RPMI7951 (cell line): ENCODE results near the gene TCAP. TPM values are rescaled to one million over a fixed set of nuclear protein-coding genes. Genes with fewer than 3 reads are reported as not detected.

Source experiments
- DNase-seq: peaks from one replicate; pipeline ENCODE4 v3.0.0-alpha.2; 2012; ENCODE audit warnings: low read depth
- total RNA-seq: library from RNA; depleted of rRNA; stranded (reverse); fragments of >200 nt; shearing (Covaris generic); gene quantifications from 2 replicates; pipeline ENCODE4 v1.2.3, GENCODE V29; 2014

TCAP gene
- total RNA-seq, 1 experiment from 2014 or later, result 0.24 TPM

DNA sequence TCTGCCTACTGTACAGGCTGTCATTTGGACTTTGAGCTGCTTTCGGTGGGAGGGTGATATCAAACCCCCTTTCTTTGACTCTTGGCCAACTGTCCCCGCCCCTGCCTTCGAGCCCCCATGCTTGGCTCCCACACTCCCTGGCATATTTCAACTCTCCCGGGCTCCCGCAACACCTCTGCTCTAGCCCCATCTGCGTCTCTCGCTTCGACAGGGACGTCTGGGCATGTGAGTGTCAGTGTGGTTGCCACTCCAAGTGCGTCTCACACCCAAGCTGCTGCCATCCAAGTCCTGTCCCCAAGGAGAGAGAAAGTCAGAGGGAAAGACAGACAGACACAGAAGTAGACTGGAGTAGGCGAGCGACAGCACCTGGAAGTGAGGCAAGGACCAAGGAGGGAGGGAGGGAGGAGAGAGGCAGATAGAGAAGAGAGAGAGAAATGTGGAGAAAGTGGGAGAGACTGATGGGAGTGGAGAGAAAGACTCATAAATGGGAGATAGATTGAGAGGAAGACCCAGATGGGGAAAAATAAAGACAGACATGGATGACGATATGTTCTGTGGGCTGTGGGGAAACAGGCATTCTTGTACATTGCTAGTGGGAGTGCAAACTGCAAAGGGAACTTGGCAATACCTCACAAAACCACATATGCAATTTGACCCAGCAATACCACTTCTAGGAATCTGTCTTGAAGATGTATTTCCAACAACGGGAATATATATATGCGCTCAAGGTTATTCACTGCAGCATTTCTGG lies 16.4 kb upstream of the TCAP start:
- no peak for DNase-seq

DNA sequence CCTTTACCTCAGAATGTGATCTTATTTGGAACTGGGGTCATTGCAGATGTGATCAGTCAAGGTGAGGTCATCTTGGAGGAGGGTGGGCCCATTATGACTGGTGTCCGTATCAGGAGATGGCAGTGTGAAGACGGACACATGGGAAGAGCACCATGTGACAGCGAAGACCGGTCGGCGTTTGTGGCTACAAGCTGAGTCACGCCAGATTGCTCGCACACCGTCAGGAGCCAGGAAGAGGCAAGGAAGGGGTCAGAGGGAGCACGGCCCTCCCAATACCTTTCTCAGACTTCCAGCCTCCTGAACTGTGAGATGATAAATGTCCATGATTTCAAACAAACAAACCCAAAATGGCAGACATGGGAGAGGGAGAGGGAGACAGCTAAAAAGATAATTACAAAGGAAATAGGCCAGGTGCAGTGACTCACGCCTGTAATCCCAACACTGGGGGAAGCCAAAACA lies 15.0 kb upstream of the TCAP start:
- DNase-seq, result no peak

DNA sequence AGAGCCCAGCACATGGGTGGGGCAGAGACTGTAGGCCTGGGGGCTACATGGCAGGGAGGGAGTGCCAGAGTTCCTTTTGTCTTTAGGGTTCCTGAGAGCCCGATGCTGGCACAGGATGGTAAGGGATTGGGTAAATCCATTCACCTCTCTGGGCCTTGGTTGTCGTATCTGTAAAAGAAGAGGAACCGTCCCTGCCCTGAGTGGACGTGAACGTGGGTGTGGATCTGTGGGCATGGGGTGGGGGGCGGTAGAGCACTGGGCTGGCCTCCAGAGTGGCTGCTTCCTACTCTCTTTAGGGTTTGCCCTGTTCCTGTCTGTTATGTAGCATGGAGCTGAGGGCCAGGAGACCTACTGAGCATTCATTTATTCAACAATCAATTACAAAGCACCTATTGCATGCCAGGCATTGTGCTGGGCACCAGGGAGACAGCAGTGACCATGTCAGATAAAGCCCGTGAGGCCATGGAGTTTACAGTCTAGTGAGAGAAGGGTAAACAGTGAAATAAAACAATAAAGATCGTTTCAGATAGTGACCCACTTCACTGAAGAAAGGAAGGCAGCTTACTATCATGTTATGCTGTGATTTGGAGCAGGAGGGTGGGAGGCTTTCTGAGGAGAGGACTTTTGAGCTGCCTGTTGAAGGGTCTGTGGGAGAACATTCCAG lies 13.1 kb upstream of the TCAP start:
- DNase-seq, result no peak

DNA sequence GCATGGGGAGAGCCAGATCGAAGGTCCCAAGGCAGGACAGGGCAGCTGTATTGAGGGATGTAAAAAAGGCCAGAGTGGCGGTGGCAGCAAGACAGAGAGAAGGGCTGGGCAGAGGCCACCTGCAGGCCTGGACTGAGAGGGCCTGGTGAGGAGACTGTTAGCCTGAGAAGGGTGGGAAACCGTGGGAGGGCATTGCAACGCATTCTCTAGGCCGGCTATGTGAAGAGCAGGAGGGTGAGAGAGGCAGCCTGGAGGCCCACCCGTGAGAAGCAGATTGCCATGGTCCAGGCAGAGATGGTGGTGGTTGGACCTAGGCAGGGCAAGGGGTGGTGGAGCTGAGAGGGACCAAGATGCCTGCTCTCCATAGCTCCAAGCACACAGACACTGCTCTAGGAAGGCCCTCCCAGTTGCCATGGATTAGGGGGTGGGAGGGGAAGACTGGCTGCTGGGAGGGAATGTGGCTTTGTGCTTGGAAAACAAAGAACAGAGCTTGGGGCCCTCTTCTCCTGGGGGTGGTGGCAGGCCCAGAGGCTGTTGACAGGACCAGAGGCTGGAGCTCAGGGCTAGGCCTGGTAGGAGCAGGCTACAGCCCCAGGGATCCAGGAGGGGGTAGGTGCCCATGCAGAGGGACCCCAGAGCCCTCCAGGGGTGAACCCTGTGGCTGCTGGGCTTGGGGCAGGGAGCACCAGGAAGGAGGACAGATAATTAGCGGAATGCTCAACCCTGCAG lies 12.4 kb upstream of the TCAP start:
- DNase-seq, result no peak

DNA sequence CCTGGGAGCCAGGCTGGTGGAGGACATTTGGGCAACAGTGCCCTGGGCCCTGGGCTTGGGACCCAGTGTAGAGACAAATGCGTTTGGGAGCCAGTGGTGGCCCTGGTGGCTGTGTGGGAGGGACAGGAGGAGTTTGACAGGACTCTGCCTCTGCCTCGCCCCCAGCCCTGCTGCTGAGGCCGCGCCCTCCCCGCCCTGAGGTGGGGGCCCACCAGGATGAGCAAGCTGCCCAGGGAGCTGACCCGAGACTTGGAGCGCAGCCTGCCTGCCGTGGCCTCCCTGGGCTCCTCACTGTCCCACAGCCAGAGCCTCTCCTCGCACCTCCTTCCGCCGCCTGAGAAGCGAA lies 11.9 kb upstream of the TCAP start:
- DNase-seq, result no peak

DNA sequence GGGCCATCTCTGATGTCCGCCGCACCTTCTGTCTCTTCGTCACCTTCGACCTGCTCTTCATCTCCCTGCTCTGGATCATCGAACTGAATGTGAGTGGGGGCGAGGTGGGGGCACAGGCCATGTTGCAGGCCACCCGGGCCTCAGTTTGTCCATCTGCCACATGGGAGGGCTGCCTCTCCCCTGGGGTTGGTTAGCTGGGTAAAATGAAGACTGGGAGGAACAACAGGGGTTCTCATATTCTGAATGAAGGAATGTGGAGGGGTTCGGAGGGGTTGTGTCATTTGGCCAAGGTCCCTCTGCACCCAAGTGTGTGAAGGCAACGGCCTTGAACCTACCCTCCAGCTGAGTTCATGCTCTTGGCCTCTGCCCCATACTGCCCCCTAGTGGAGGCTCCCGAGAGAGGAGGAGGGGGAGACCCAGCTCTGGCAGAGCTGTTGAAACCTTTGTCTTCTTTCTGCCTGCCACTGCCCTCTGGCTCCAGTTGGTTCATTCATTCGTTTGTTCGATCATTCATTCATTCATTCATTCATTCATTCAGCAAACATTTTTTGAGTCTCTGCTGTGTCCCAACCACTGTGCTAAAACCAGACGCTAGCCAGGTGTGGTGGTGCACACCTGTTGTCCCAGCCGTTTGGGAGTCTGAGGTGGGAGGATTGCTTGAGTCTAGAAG lies 11.4 kb upstream of the TCAP start:
- peak; percentile 30 for DNase-seq

DNA sequence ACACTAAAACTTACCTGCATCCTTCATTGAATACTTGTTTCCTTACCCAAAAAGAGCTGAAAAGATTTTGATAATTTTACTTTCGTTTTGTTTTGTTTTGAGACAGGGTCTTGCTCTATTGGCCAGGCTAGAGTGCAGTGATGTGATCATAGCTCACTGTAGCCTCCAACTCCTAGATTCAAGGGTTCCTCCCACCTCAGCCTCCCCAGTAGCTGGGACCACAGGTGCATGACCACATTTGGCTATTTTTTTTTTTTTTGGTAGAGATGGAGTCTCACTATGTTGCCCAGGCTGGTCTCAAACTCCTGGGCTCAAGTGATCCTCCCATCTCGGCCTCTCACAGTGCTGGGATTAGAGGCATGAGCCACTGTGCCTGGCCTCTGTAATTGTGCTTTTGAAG lies 10.0 kb upstream of the TCAP start:
- DNase-seq, result no peak

DNA sequence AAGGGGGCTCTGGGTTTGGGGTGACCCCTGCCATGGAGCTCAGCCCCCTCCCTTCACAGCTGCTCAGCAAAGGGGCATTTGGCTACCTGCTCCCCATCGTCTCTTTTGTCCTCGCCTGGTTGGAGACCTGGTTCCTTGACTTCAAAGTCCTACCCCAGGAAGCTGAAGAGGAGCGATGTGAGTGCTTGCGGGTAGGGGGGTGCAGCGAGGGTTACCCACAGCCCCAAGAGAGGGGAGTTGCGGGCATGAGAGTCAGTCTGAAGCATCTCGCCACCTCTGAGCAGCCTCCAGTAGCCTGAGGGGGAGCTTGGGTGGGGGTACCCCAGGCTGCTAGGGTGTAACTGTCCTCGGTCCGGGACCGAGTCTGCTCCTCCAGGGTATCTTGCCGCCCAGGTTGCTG lies 6.8 kb upstream of the TCAP start:
- no peak for DNase-seq

DNA sequence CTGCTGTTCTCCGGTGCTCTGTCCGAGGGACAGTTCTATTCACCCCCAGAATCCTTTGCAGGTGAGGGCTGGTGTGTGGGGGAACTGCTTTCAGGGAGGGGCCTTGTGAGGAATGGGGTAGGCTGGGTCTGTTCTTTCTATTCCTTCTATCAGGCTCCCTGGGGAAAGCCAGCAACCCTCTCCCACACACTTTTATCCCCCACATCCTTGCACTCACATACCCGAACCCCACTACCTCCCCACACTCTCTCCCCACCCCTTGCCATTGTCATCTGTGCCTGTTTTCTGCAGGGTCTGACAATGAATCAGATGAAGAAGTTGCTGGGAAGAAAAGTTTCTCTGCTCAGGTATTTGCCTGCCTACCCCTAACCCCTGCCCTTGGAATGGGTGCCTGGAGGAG lies 6.4 kb upstream of the TCAP start:
- DNase-seq, result no peak

DNA sequence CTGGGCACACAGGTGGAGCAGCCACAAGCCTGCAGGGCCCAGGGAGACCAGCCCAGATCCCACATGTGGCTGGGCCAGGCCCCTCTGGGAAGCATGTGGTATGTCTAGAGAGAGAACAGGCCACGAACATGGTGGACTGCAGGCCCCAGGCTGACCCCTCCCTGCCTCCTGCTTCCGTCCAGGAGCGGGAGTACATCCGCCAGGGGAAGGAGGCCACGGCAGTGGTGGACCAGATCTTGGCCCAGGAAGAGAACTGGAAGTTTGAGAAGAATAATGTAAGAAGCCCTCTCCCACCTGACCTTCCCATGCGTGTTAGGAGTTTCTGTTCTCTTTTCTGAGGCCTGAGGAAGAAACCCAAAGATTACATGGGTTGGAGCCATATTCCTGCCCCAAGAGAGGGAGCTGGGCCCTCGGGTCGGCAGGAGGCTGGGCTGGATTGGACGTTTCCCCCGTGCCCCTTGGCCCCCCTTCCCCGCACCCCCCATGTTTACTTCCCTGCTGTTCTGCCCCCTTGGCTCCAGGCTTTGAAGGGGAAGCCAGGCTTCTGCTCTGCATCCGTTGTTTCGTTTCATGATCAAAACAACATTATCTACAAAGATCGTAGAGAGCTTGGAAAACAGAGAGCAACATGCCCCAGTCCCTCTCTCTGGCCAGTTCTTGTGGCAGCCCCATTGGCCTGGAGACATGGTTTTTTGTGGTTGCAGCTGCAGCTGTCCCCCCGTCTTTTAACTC lies 5.7 kb upstream of the TCAP start:
- no peak for DNase-seq

DNA sequence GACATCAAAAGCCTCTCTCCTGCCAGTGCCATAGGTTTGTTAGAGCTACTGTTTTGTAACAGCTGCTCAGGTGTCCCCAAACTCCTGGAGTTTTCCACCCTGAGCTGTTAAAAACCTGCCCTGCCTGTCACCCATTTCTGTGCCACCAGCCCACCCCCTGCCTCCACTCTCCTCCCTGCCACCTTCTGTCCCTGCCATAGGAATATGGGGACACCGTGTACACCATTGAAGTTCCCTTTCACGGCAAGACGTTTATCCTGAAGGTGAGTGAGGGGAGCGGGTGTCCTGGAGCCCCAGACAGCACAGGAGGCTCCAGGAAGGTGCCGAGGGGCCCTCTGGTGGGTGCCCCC lies 5.2 kb upstream of the TCAP start:
- no peak for DNase-seq

DNA sequence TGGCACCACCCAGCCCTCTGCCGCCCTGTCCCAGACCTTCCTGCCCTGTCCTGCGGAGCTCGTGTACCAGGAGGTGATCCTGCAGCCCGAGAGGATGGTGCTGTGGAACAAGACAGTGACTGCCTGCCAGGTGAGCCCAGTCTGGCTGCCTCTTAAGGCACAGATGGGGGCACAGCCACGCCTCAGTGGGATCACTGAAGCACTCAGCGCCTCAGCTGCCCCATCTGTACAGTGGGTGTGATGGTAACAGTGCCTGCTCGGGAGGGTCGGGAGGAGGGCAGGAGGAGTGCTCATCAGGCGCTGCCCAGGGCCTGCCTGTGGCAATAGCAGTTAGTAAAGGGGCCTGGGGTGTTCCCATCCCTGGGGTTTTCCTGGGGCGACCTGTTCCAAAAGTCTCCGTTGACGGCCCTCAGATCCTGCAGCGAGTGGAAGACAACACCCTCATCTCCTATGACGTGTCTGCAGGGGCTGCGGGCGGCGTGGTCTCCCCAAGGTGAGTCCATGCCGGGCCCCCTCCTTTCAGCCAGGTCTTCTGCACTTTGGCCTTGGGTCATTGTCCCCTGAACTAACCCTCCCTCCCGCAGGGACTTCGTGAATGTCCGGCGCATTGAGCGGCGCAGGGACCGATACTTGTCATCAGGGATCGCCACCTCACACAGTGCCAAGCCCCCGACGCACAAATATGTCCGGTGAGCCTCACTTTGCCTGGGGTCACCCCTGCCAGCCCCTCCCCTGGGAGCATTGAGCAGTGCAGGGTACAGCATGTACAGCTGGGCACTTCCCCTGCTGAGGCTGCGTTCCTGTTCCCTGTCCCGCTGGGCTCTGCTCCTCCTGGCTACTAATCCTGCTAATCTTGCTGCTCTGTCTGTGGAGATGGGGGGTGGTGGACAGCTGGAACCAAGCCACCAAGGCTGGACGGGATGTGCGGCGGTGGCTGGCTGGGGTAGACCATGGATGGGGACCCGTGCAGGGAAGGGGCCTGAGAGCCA lies 4.5 kb upstream of the TCAP start:
- no peak for DNase-seq

DNA sequence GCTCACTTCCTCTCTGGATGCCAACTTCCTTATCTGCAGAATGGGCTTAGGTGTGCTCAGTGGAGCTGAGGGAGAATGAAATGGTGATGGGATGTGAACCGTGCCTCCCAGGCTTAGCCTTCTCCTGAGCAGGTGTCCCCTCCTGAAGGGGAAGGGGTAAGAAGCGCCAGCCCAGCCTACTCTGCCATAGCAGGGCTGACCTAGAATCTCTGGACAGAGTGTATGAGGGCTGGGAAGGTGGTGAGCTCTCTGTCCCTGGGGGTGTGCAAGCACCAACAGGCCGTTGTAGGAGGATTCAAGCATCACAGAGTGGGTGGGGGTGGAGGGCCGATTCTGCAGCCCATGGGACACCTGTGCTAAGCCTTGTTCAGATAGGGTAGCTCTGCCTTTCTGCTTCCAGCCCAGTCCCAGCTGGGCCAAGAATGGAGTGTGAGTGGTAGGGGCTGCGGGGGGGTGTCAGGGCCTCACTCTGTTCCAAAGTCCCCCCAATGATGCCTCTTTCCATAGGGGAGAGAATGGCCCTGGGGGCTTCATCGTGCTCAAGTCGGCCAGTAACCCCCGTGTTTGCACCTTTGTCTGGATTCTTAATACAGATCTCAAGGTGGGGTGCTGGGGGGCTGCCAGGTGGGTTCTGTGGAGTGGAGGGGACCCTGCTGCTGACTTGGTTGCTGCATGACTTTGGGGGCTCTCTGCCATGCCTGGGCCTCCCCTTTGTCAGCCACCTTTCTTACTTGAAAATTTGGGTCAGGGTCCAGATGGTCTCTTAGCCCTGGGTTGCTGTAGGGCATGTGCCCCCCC lies 3.2 kb upstream of the TCAP start:
- no peak for DNase-seq

DNA sequence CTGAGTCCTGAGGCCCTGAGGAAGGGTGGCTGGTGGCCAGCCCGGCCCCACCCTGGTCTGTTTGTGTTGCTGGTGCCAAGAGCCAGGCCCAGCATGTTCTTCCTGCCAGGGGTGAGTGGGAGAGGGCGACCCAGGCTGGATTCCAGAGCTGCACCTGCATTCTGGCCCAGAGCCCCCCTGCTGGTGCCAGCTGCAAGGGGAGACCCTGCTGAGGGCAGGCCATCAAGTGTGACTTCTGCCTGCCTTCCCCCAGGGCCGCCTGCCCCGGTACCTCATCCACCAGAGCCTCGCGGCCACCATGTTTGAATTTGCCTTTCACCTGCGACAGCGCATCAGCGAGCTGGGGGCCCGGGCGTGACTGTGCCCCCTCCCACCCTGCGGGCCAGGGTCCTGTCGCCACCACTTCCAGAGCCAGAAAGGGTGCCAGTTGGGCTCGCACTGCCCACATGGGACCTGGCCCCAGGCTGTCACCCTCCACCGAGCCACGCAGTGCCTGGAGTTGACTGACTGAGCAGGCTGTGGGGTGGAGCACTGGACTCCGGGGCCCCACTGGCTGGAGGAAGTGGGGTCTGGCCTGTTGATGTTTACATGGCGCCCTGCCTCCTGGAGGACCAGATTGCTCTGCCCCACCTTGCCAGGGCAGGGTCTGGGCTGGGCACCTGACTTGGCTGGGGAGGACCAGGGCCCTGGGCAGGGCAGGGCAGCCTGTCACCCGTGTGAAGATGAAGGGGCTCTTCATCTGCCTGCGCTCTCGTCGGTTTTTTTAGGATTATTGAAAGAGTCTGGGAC lies 2.4 kb upstream of the TCAP start:
- no peak for DNase-seq

DNA sequence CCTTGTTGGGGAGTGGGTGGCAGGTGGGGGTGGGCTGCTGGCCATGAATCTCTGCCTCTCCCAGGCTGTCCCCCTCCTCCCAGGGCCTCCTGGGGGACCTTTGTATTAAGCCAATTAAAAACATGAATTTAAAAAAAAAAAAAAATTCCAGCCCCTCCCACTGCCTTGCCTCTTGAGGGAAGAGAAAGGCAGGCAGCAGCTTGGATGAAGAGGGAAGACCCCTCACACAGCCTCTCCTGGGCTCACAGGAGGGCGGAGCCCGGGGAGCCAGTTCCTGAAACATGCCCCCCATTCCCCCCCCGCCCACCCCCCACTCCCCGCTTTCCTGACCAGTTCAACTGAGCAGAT lies 1.8 kb upstream of the TCAP start:
- no peak for DNase-seq

DNA sequence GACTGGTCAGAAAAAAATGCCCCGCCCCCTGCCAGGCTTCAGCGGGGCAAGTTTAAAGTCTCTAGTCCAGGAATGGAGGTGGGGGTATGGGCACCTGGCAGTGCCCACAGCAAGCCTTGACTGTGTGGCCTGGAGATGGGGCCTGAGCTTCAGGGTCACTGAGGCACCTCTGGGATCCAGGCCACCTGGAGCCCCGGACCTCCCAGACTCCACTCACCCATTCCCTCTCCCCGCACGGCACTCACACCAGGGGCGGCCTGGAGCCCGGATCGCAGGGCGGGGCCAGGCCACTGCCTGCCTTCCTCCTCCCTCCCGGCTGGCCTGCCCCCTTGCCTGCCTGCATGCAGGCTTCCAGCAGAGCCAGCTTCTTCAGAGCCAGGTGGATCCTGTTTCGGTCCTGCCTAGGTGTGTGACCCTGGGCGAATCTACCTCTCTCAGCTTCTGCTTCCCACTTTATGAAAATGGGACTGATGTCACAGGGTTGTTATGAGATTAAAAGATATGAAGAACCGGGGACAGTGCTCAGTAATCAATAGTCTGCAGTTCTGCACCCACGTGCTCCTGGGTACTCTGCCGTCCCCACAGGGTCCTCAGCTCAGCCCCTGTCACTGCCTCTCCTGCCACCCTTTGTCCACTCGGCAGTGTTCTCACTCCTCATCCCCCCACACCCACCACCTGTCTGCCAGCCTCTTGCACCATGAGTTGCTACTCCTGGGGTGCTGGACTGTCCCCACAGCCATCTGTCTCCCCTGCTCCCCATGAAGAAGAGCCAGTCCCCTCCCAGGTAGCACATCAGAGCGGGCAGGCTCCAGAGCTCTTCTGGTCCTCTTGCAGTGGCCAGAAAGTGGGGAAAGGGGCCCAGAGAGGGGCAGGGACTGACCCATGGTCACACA lies 1.2 kb upstream of the TCAP start:
- no peak for DNase-seq

DNA sequence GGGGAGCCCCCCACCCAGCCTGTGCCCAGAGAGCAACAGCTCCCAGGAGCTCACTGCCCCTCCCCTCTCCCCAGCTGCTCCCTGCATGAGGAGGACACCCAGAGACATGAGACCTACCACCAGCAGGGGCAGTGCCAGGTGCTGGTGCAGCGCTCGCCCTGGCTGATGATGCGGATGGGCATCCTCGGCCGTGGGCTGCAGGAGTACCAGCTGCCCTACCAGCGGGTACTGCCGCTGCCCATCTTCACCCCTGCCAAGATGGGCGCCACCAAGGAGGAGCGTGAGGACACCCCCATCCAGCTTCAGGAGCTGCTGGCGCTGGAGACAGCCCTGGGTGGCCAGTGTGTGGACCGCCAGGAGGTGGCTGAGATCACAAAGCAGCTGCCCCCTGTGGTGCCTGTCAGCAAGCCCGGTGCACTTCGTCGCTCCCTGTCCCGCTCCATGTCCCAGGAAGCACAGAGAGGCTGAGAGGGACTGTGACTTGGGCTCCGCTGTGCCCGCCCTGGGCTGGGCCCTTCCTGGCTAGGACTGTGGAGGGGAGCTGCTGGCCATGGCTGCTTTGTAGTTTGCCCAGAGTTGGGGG lies 584 bp downstream of the TCAP start:
- DNase-seq, result no peak

DNA sequence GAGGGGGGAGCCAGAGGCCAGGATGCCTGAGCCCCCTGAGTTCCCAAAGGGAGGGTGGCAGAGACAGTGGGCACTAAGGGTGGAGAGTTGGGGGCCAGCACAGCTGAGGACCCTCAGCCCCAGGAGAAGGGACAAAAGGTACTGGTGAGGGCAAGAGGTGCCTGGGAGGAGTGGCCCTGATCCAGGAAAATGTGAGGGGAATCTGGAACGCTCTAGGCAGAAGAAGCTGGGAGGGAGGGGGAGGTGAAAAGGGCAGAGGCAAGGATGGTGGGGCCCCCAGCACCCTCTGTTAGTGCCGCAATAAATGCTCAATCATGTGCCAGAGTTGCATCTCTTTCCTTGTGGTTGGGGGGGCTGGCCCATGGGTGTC lies 1.1 kb downstream of the TCAP start:
- no peak for DNase-seq
